Measurements from ENCODE around the gene HAGHL.

DNA sequence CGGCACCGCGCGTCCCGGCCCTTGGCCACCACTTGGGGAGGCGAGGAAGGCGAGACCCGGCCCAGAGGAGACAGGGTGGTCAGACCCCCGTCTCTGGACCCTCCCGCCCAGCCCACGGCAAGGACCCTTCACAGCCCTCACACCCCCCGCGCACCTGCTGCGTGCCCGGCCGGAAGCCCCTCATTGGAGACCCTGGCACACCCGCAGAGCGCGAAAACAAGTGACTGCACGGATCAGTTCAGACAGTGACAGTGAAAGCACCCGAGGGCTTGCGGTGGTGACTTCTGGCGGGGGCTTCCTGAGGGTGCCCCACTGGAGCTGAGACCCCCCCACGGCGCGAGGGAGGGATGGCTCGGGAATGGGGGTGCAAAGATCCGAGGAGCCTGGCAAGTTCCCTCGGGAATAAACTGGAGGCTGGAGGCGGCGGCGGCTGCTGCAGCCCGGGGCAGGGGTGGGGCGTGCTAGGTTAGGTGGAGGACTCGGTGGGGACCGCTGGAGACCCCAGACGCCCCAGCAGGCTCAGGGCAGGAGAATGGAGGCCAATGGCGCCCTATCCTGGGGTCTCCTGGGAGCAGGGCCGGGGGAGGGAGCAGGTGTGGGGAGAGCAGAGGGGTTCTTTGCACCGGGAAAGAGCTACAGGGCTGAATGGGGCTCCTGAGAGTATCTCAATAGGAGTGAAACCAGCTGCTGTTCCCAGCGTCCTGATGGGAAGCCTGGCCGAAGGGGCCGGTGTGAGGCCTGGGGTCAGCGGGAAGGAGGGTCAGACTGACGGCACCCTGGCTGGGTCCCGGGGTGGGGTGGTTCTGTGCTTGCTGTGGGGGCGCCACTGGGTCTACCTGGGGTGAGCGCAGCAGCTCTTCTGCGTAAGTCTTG is 20.5 kb upstream of the HAGHL start:
- no peak for TF ChIP-seq HOXA7 (CRISPR knock-in tag; IDR thresholded peaks at IDR 0.05)
- TF ChIP-seq CTCF (IDR thresholded peaks at IDR 0.05) = no peak
- no peak for TF ChIP-seq PHF8 (IDR thresholded peaks at IDR 0.05; ENCODE audit: borderline replicate concordance, low read depth)
- TF ChIP-seq RCOR1 (IDR thresholded peaks at IDR 0.05; ENCODE audit: low read depth, low read length) = no peak
- TF ChIP-seq USF2 (IDR thresholded peaks at IDR 0.05) = no peak
- TF ChIP-seq KDM1A (IDR thresholded peaks at IDR 0.05; ENCODE audit: low read depth) = no peak
- no peak for TF ChIP-seq POLR2A (IDR thresholded peaks at IDR 0.05; ENCODE audit: low read length)
- TF ChIP-seq ZFP36 (IDR thresholded peaks at IDR 0.05; ENCODE audit: borderline replicate concordance, partially characterized antibody) = no peak
- TF ChIP-seq REST (IDR thresholded peaks at IDR 0.05) = no peak
- TF ChIP-seq TP53 (CRISPR knock-in tag; IDR thresholded peaks at IDR 0.05) = no peak
- no peak for TF ChIP-seq EP300 (IDR thresholded peaks at IDR 0.05)
- no peak for TF ChIP-seq MYC (IDR thresholded peaks at IDR 0.05; ENCODE audit: borderline replicate concordance, low read length)
- no peak for TF ChIP-seq HMGXB4 (CRISPR knock-in tag; IDR thresholded peaks at IDR 0.05; ENCODE audit: borderline replicate concordance)
- TF ChIP-seq CHD2 (IDR thresholded peaks at IDR 0.05; ENCODE audit: low read length, partially characterized antibody) = no peak
